Calu3 (cell line): ENCODE data around the gene C5orf15. TPM values are rescaled to one million over a fixed set of nuclear protein-coding genes. Genes with fewer than 3 reads are reported as not detected.

Source experiments
- BruUV-seq: library from RNA; stranded (reverse); fragments of 400-500 nt; replicated peaks from 2 replicates; lab custom pipeline; 2021; lab: Mats Ljungman, UMichigan
- CTCF ChIA-PET: fragments of 300-600 bp; sonication (Branson Sonifier 250); formaldehyde crosslinking; loops from one replicate; lab custom pipeline; 2022; ENCODE audit warnings: antibody characterized with exemption; lab: Charles Lee
- DNase-seq: peaks from one replicate; pipeline ENCODE4 v3.0.0; 2022
- H3K27ac Mint-ChIP-seq: one replicate; pipeline ENCODE4 v1.8.0; 2022; ENCODE audit warnings: mixed read lengths; ENCODE audit not compliant: unreplicated experiment
- H3K27me3 Mint-ChIP-seq: one replicate; pipeline ENCODE4 v1.8.0; 2022; ENCODE audit warnings: mixed read lengths; ENCODE audit not compliant: unreplicated experiment
- H3K36me3 Mint-ChIP-seq: one replicate; pipeline ENCODE4 v1.8.0; 2022; ENCODE audit warnings: mild to moderate bottlenecking, moderate library complexity, mixed read lengths; ENCODE audit not compliant: insufficient read depth, unreplicated experiment
- H3K4me1 Mint-ChIP-seq: one replicate; pipeline ENCODE4 v1.8.0; 2022; ENCODE audit warnings: mild to moderate bottlenecking, low read depth, mixed read lengths; ENCODE audit not compliant: unreplicated experiment
- H3K4me3 Mint-ChIP-seq: one replicate; pipeline ENCODE4 v1.8.0; 2022; ENCODE audit warnings: mild to moderate bottlenecking, low read depth, moderate library complexity, mixed read lengths; ENCODE audit not compliant: unreplicated experiment
- H3K9me3 Mint-ChIP-seq: one replicate; pipeline ENCODE4 v1.8.0; 2022; ENCODE audit warnings: low read depth, mixed read lengths; ENCODE audit not compliant: unreplicated experiment
- CTCF ChIP-seq: fragments of 200-600 bp; IDR thresholded peaks from one replicate; pipeline ENCODE4 v1.8.0; 2022; ENCODE audit warnings: antibody characterized with exemption; ENCODE audit not compliant: unreplicated experiment
- intact Hi-C: fragments of 100-400 bp; cut with micrococcal nuclease; formaldehyde crosslinking; loops from one replicate; pipeline ENCODE4 v1.10.0; 2022; ENCODE audit not compliant: unreplicated experiment
- total RNA-seq: library from RNA; stranded (reverse); gene quantifications from 2 replicates; pipeline ENCODE4 v1.2.3, GENCODE V29; 2022

C5orf15 gene
- total RNA-seq, 1 experiment from 2014 or later = 104 TPM

GRCh38 chr5:133932441-133933168, 35.8 kb downstream of the C5orf15 start:
- CTCF ChIA-PET = interaction anchor here (0.7 kb wide), 1 partner anchor 268 kb away, joined by 4 read pairs; no protein-coding TSS in a partner anchor
- no peak for TF ChIP-seq CTCF
- Mint-ChIP-seq H3K36me3 (no peaks in the 10 kb centered on the region), H3K27ac (no peak overlapping the region), H3K27me3 (peaks cover 9% of the 10 kb centered on the region), H3K4me1 (peaks cover under 1% of the 10 kb centered on the region), H3K9me3 (peaks cover 6% of the 10 kb centered on the region), H3K4me3 (no peak overlapping the region)
- DNase-seq = no peak
- intact Hi-C loops = no loop called here
- BruUV-seq = no TSS peak

- CTCF ChIA-PET = interaction anchor here (0.7 kb wide), 1 partner anchor 267 kb away, joined by 4 read pairs; no protein-coding TSS in a partner anchor
- H3K9me3 Mint-ChIP-seq = peaks cover 4% of the 10 kb centered on the region
- TF ChIP-seq CTCF = no peak
- no peak overlapping the region for H3K4me3 Mint-ChIP-seq
- intact Hi-C loops = no loop called here
- no TSS peak for BruUV-seq
- no peaks in the 10 kb centered on the region for H3K36me3 Mint-ChIP-seq
- no peak for DNase-seq
- peaks cover 7% of the 10 kb centered on the region for H3K4me1 Mint-ChIP-seq
- no peak overlapping the region for H3K27ac Mint-ChIP-seq
- H3K27me3 Mint-ChIP-seq = peaks cover 9% of the 10 kb centered on the region
Measured at GRCh38 chr5:133931546-133931945, 36.9 kb downstream of the C5orf15 start.

DNA sequence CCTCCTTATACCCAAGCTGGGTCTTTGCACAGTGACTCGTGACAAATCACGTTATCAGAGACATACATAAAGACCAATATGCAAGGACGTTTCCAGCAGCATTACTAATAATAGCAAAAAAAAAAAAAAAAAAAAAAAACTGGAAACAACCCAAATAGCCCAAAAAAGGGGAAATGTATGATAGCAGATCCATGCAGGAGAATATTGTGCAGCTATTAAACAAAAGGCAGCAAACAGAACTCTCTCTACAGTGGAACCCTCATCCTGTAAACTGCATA, 37.7 kb downstream of the C5orf15 start:
- Mint-ChIP-seq H3K27me3 (peaks cover 12% of the 10 kb centered on the region), H3K36me3 (no peaks in the 10 kb centered on the region), H3K27ac (no peak overlapping the region), H3K9me3 (no peaks in the 10 kb centered on the region), H3K4me3 (no peak overlapping the region), H3K4me1 (peaks cover 10% of the 10 kb centered on the region)
- BruUV-seq = no TSS peak
- TF ChIP-seq CTCF = no peak
- intact Hi-C loops = no loop called here
- DNase-seq = no peak
- CTCF ChIA-PET = no interaction called here

- DNase-seq = no peak
- intact Hi-C loops = no loop called here
- CTCF ChIA-PET = no interaction called here
- Mint-ChIP-seq H3K36me3 (no peaks in the 10 kb centered on the region), H3K27ac (no peak overlapping the region), H3K27me3 (peaks cover 17% of the 10 kb centered on the region), H3K9me3 (no peaks in the 10 kb centered on the region), H3K4me1 (peaks cover 15% of the 10 kb centered on the region), H3K4me3 (no peak overlapping the region)
- no peak for TF ChIP-seq CTCF
- BruUV-seq = no TSS peak
Measured at GRCh38 chr5:133930061-133930812, 38.2 kb downstream of the C5orf15 start.
